GM19395 (cell line): Measurements from ENCODE around the gene BSDC1.
"Not testable (repeated sequence)": the region's sequence is repeated elsewhere in the genome, so short reads cannot be mapped to it uniquely, and the experiment has no call there.

Experiments
- ATAC-seq: cut with Tn5 transposase; IDR thresholded peaks from one replicate; pipeline ENCODE4 v1.9.1; 2021; ENCODE audit warnings: mild to moderate bottlenecking, moderate library complexity; ENCODE audit not compliant: unreplicated experiment

Gene BSDC1, protein sequence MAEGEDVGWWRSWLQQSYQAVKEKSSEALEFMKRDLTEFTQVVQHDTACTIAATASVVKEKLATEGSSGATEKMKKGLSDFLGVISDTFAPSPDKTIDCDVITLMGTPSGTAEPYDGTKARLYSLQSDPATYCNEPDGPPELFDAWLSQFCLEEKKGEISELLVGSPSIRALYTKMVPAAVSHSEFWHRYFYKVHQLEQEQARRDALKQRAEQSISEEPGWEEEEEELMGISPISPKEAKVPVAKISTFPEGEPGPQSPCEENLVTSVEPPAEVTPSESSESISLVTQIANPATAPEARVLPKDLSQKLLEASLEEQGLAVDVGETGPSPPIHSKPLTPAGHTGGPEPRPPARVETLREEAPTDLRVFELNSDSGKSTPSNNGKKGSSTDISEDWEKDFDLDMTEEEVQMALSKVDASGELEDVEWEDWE

DNA sequence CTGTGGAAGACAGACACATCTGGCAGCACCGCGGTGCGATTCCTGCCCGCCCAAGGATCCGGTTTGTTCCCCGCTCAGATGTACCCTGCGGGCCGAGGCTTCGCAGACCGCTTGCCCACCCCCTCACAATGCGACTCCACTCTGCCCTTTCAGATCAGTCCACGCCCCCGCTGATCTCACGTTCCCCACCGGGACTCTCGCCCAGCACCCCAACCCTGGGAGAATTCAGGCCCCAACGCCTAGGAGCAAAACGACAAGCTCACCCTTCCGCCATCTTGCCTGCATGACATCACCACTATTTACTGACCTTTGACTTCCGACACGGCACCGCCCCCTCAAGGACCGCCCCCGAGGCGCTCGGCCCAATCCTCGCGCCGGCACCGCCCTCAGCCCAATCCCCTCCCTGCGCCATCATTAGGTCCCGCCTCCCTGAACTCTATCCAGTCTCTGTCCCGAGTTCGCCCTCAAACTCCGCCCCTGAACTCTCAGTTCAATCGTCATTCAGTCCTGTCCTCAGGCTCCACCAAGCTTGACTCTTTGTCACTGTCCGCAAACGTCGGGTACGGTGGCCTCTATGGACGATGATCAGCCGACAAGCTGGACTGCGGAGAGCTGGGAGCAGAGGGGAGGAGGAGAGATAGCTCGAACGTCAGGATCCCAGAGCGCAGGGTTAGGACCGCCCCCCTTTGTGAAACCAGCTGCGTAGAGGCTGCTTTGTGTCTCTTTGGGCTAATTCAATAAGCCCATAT, at the start of gene BSDC1:
TSS of gene BSDC1 (minus strand) at position 301 of the 749 bp plus-strand sequence. CDS start at position 274, 27 bp downstream.
- ATAC-seq = peak; percentile 97

DNA sequence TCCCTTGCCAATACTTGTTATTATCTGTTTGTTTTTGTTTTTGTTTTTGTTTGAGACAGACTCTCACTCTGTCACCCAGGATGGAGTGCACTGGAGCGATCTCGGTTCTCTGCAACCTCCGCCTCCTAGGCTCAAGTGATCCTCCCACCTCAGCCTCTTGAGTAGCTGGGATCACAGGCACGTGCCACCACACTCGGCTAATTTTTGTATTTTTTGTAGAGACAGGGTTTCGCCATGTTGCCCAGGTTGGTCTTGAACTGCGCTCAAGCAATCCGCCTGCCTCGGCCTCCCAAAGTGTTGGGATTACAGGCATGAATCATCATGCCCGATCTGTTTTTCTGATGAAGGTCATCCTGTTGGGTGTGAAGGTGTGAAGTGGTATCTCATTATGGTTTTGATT, 47.2 kb upstream of the BSDC1 start:
- not testable (repeated sequence) for ATAC-seq

DNA sequence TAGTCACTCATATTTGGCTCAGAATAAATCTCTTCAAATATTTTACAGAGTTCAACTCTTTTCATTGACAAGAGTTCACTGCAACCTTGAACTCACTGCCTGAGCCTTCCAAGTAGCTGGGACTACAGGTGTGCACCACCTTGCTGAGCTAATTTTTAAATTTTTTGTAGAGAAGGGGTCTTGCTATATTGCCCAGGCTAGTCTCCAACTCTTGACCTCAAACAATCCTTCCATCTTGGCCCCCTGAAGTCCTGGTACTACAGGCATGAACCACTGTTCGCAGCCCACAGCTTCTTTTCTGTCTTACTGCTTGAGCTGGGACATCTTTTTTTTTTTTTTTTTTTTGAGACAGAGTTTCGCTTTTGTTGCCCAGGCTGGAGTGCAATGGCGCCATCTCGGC, 44.5 kb upstream of the BSDC1 start:
- ATAC-seq = not testable (repeated sequence)

- no peak for ATAC-seq
Measured at GRCh38 chr1:32438136-32438535, 43.9 kb upstream of the BSDC1 start.

DNA sequence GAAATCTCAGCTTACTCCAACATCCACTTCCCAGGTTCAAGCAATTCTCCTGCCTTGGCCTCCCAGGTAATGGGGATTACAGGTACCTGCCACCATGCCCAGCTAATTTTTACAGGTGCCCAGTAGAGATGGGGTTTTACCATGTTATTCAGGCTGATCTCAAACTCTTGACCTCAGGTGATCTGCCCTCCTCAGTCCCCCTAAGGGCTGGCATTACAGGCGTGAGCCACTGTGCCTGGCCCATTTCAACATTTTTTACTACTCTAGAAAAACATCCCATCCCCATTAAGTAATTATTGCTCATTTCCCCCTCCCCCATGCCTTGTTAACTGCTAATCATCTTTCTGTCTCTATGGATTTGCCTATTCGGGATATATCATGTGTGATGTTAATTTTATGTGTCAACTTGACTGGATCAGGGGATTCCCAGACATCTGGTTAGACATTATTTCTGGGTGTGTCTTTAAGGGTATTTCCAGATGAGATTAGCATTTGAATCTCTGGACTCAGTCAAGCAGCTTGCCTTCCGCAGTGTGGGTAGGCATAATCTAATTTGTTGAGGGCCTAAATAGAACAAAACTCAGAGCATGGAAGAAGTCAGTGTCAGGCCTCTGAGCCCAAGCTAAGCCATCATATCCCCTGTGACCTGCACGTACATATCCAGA, 37.6 kb upstream of the BSDC1 start:
- ATAC-seq = no peak

DNA sequence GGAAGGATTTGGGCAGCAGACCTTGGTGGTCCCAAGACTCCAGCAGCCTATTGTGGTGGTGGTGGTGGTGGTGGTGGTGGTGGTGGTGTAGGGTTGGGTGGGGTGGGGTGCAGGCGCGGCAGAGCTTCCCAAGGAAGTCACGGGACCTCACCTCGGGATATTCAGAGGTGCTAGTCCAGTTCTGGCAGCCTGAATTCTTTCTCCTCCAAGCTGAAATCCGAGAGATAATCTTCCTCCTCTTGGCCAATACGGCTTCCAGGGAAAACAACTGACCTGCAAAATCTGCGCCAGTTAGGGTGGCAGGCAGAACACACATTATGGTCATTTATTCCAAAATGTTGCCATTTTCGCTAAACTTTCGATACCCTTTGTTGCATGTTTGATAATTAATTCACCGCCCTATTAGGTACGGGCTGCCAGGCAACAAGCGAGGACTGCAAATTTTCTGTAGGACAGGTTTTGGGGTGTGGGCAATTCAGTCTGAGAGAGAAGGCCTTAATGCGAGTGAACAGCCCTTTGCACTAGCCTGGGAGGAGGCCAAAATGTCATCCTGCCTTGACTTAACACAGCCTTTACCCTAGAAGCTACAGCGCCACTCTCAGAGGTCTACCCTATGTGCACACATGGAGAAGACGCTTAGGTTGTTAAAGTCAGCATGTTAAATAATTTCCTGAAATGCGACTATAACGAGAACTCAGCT, 33.2 kb upstream of the BSDC1 start:
- ATAC-seq = no peak

GRCh38 chr1:32426489-32427255, 32.4 kb upstream of the BSDC1 start:
- no peak for ATAC-seq

GRCh38 chr1:32421775-32422174, 27.5 kb upstream of the BSDC1 start:
- no peak for ATAC-seq

DNA sequence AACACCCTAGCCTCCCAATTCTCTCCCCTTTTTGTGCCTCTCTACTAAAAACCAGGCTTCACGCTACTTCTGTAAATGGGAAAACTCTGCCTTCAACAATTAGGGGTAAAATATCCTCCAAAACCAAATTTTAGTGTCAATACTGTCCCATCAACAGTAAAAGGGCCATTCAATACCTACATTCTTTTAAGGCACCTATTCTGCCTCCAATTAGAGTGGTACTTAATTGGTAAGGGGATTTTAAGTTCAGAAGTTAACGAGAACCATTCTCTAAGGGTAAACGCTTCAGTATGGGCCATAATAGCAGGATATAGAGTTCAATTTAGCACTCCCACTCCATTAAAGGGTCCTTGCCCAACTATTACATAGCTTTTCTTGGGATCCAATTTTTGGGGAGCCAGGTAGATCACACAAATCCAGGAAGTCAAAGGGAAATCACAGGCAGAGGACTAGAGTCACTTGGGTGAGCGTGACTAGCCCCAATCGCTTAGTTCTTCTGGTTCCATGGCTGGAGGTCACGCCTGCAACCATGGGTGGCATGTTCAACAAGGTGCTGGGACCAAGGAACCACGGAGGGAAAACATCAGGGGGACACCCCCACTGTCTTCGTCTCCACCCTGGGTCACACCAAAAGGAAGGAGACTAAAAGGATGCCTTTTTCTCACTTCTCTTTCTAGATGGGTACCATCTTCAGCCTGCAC, 20.1 kb upstream of the BSDC1 start:
- ATAC-seq = no peak

- no peak for ATAC-seq
Measured at GRCh38 chr1:32413507-32414185, 19.4 kb upstream of the BSDC1 start.

GRCh38 chr1:32411261-32411660, 17.0 kb upstream of the BSDC1 start:
- ATAC-seq = no peak

DNA sequence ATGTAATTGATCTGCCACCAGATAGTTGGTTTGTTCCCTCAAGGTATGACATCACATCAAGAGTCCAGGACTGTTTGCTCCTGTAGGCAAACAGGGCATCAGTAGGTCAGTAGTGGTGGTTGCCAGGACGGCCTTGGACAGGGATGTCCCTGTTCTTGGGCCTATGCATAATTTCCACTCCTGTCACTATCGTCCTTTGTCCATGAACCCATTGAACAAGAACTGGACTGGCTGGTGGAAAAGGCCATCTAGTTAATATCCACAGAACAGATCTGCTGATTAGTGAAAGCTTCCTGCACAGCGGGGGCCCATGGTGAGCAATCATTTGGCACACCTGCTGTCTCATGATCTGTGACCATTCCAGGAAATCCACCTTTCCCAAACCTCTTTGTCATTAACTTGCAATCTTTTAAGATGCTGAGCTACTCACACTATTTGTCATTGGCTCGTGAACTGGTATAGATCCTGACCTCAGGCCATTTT, 12.4 kb upstream of the BSDC1 start:
- no peak for ATAC-seq

- no peak for ATAC-seq
Measured at GRCh38 chr1:32405672-32406467, 11.6 kb upstream of the BSDC1 start.

DNA sequence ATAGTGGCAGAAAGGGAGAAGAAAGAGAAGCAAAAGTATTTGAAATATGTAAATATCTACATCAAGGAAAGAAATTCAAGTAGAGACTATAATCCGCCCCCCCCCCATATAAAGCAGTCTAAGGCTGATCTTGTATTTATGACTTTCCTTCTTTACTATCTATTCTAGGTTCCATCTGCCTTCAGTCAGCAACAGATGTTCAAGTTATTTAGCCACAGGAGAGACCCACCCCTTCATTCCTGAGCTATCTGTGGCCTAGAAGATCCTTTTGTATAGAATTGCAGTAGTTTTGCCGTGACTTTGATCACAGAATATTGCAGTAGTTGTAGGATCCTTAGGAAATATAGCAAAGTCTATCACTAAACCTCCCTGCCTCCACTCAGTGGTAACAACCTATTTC, 10.7 kb upstream of the BSDC1 start:
- ATAC-seq = no peak

- no peak for ATAC-seq
Measured at GRCh38 chr1:32400876-32401631, 6.8 kb upstream of the BSDC1 start.

DNA sequence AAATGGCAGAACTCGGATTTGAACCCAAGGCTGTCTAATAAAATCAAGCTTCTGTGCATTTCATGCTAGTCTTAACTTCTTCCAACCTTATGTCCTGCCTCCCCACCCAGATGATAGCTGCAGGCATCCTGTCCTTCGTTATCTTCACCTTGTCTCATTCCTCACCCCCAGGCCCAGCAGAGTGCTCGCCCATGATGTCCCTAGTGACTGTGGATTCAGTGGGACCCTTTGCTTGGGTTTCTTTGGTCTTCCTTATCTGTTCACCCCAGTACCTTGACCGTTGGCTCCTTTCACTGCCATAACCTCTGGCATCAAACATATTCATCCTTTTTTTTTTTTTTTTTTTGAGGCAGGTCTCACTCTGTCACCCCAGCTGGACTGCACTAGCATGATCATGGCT, 5.6 kb upstream of the BSDC1 start:
- no peak for ATAC-seq

GRCh38 chr1:32398401-32398800, 4.2 kb upstream of the BSDC1 start:
- ATAC-seq = no peak
